ENCODE results near the gene TRPM6.

DNA sequence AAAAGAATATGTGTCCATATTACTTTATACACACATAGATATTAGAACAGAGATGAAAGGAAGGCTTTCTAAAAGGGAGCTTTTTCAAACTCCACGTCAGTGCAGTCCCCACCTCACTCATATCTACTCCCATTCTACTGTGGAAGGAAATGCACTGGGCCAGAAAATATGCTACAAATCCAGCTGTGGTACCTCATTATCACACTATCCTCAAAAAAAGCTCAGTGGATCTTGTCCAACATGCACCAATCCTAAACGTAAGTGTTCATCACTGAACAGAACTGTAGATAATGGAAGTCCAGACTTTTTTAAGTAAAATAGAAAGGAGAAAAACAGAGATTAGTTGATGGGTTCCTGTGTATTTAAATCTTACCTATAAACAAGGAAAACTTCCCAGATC lies 27.9 kb downstream of the TRPM6 start:
- TF ChIP-seq POLR2A (IDR thresholded peaks at IDR 0.05; ENCODE audit: low read depth, low read length), result no peak
- TF ChIP-seq, protein P1, sequence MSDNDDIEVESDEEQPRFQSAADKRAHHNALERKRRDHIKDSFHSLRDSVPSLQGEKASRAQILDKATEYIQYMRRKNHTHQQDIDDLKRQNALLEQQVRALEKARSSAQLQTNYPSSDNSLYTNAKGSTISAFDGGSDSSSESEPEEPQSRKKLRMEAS (IDR thresholded peaks at IDR 0.05; ENCODE audit: insufficient read depth, insufficient read length), result no peak
- TF ChIP-seq, protein P2, sequence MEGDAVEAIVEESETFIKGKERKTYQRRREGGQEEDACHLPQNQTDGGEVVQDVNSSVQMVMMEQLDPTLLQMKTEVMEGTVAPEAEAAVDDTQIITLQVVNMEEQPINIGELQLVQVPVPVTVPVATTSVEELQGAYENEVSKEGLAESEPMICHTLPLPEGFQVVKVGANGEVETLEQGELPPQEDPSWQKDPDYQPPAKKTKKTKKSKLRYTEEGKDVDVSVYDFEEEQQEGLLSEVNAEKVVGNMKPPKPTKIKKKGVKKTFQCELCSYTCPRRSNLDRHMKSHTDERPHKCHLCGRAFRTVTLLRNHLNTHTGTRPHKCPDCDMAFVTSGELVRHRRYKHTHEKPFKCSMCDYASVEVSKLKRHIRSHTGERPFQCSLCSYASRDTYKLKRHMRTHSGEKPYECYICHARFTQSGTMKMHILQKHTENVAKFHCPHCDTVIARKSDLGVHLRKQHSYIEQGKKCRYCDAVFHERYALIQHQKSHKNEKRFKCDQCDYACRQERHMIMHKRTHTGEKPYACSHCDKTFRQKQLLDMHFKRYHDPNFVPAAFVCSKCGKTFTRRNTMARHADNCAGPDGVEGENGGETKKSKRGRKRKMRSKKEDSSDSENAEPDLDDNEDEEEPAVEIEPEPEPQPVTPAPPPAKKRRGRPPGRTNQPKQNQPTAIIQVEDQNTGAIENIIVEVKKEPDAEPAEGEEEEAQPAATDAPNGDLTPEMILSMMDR (IDR thresholded peaks at IDR 0.05; ENCODE audit: extremely low read depth in 1 of 2, insufficient read depth in 1 of 2, low read depth in 1 of 2, low read length in 2 of 2), result no peak

Measured in endothelial cell of umbilical vein (primary cell).